Vagina (tissue), 2 donors: ENCODE results near the gene SRRT. TPM values are rescaled to one million over a fixed set of nuclear protein-coding genes. Genes with fewer than 3 reads are reported as not detected.

Experiments used
- DNase-seq, 2 donors: peaks; one replicate each; pipeline ENCODE4 v3.0.0-alpha.2; 2017; ENCODE audit errors: extremely low spot score in 2 of 2
- H3K27ac ChIP-seq: fragments of 200-600 bp; sonication (generic); one replicate; pipeline ENCODE4 v1.5.1; 2019
- H3K27me3 ChIP-seq: fragments of 200-600 bp; sonication (generic); one replicate; pipeline ENCODE4 v1.5.1; 2019
- H3K36me3 ChIP-seq, 2 donors: fragments of 200-600 bp; sonication (generic); one replicate each; pipeline ENCODE4 v1.5.1; 2017 to 2019
- H3K4me1 ChIP-seq: fragments of 200-600 bp; sonication (generic); one replicate; pipeline ENCODE4 v1.5.1; 2019
- H3K4me3 ChIP-seq, 2 donors: fragments of 200-600 bp; sonication (generic); 1 replicate in 1 of 2; 2 replicates in 1 of 2; pipeline ENCODE4 v1.5.1; 2016 to 2019
- H3K9me3 ChIP-seq: fragments of 200-600 bp; sonication (generic); one replicate; pipeline ENCODE4 v1.5.1; 2019
- POLR2A ChIP-seq, 2 donors: fragments of 450-650 bp; IDR thresholded peaks; one replicate each; pipeline ENCODE4 v1.6.1; 2017; ENCODE audit warnings: antibody characterized with exemption in 2 of 2, mild to moderate bottlenecking in 2 of 2, moderate library complexity in 2 of 2
- POLR2AphosphoS5 ChIP-seq, 2 donors: sonication (generic); formaldehyde crosslinking; IDR thresholded peaks; one replicate each; pipeline ENCODE4 v1.9.0; 2017; ENCODE audit warnings: antibody characterized with exemption in 2 of 2, mild to moderate bottlenecking in 2 of 2, low read depth in 1 of 2; ENCODE audit not compliant: insufficient read depth in 1 of 2
- intact Hi-C: fragments of 100-400 bp; cut with DNase I; formaldehyde crosslinking; loops from one replicate; pipeline ENCODE4 v1.15.1; 2023
- total RNA-seq: library from RNA; depleted of rRNA; stranded (reverse); fragments of >200 nt; gene quantifications from one replicate; pipeline ENCODE4 v1.2.3, GENCODE V29; 2016
- TF ChIP-seq, protein P1 (sequence below), 3 experiments: fragments of 450-650 bp in 2 of 3; fragments of 200-600 bp in 1 of 3; sonication (generic) in 1 of 3; IDR thresholded peaks; one replicate each; pipeline ENCODE4 v1.5.1; 2017 to 2019; ENCODE audit warnings: antibody characterized with exemption in 3 of 3, mild to moderate bottlenecking in 2 of 3, moderate library complexity in 2 of 3

SRRT gene
- total RNA-seq, 1 donor from 2014 or later, result 96.5 TPM

DNA sequence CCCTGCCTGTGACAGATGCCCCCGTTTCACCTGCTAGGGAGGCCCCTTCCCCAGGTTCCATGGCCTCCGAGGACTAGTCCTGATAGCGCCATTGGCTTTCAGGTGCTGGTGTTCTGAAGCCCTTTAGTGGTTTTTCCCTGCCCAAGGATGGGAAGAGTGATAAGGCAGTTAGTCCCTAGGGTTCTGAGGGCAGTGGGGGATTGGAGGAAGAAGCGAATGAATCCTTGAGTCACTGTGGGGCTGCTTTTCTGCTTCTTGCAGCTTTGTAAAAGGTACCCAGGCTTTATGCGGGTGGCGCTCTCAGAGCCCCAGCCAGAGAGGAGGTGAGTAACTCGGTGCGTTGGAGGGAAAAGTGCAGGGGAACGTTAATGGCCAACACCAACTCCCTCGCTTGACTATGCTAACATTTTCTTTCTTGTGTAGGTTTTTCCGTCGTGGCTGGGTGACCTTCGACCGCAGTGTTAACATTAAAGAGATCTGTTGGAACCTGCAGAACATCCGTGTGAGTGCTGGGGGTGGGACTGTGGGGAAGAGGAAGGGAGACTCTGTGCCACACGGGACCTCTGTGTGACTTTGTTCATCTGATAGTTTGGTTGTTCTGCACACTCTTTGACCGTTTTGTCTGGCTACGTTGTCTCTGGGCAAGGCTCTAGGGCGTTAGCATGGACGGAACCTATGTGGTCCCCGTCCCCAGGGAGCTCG, 10.7 kb downstream of the SRRT start:
- TF ChIP-seq POLR2A (IDR thresholded peaks at IDR 0.05) (no peak), POLR2AphosphoS5 (IDR thresholded peaks at IDR 0.05; ENCODE audit: insufficient read depth in 1 of 2, low read depth in 1 of 2) (no peak)
- TF ChIP-seq, protein P1, sequence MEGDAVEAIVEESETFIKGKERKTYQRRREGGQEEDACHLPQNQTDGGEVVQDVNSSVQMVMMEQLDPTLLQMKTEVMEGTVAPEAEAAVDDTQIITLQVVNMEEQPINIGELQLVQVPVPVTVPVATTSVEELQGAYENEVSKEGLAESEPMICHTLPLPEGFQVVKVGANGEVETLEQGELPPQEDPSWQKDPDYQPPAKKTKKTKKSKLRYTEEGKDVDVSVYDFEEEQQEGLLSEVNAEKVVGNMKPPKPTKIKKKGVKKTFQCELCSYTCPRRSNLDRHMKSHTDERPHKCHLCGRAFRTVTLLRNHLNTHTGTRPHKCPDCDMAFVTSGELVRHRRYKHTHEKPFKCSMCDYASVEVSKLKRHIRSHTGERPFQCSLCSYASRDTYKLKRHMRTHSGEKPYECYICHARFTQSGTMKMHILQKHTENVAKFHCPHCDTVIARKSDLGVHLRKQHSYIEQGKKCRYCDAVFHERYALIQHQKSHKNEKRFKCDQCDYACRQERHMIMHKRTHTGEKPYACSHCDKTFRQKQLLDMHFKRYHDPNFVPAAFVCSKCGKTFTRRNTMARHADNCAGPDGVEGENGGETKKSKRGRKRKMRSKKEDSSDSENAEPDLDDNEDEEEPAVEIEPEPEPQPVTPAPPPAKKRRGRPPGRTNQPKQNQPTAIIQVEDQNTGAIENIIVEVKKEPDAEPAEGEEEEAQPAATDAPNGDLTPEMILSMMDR (IDR thresholded peaks at IDR 0.05), result no peak
- H3K4me3 ChIP-seq, result no peak overlapping the region
- H3K27ac ChIP-seq, result no peak overlapping the region
- peaks cover 9 to 74% of the 10 kb centered on the region in 2 donors for H3K36me3 ChIP-seq
- peaks cover 25% of the 10 kb centered on the region for H3K4me1 ChIP-seq
- intact Hi-C loops, result no loop called here
- no peaks in the 10 kb centered on the region for H3K9me3 ChIP-seq
- DNase-seq, result no peak
- no peaks in the 10 kb centered on the region for H3K27me3 ChIP-seq

GRCh38 chr7:100886142-100886935, 11.4 kb downstream of the SRRT start:
- intact Hi-C loops, result no loop called here
- no peak overlapping the region for H3K27ac ChIP-seq

DNA sequence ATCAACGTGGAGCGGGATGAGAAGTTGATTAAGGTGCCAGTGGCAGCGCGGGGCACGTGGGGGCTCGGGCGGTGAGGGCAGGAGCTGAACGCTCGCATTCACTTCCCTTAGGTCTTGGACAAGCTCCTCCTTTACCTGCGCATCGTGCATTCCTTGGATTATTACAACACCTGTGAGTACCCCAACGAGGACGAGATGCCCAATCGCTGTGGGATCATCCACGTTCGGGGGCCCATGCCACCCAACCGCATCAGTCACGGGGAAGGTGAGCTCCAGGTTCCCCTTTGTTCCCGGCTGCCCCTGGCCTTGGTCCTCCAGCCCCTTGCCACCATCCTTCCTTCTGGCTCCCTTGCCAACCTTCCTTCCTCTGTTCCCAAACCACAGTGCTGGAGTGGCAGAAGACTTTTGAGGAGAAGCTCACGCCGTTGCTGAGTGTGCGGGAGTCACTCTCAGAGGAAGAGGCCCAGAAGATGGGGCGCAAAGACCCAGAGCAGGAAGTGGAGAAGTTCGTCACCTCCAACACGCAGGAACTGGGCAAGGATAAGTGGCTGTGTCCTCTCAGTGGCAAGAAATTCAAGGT, 12.1 kb downstream of the SRRT start:
- Histone ChIP-seq H3K27ac (no peak overlapping the region), H3K9me3 (no peaks in the 10 kb centered on the region), H3K36me3 (peaks cover 9 to 63% of the 10 kb centered on the region in 2 donors), H3K27me3 (no peaks in the 10 kb centered on the region), H3K4me1 (peaks cover 34% of the 10 kb centered on the region), H3K4me3 (no peak overlapping the region)
- intact Hi-C loops, result no loop called here
- TF ChIP-seq POLR2A (IDR thresholded peaks at IDR 0.05), result no peak
- TF ChIP-seq, protein P1 (IDR thresholded peaks at IDR 0.05), result no peak
- no peak for TF ChIP-seq POLR2AphosphoS5 (IDR thresholded peaks at IDR 0.05; ENCODE audit: insufficient read depth in 1 of 2, low read depth in 1 of 2)
- DNase-seq, result no peak

More at GRCh38 chr7:100886142-100886935, 11.4 kb downstream of the SRRT start:
- H3K9me3 ChIP-seq, result no peaks in the 10 kb centered on the region
- TF ChIP-seq, protein P1 (IDR thresholded peaks at IDR 0.05), result no peak
- TF ChIP-seq POLR2A (IDR thresholded peaks at IDR 0.05), result no peak
- no peak for TF ChIP-seq POLR2AphosphoS5 (IDR thresholded peaks at IDR 0.05; ENCODE audit: insufficient read depth in 1 of 2, low read depth in 1 of 2)
- H3K4me3 ChIP-seq, result no peak overlapping the region
- peaks cover 33% of the 10 kb centered on the region for H3K4me1 ChIP-seq
- H3K27me3 ChIP-seq, result no peaks in the 10 kb centered on the region
- H3K36me3 ChIP-seq, result peaks cover 9 to 70% of the 10 kb centered on the region in 2 donors
- no peak for DNase-seq

DNA sequence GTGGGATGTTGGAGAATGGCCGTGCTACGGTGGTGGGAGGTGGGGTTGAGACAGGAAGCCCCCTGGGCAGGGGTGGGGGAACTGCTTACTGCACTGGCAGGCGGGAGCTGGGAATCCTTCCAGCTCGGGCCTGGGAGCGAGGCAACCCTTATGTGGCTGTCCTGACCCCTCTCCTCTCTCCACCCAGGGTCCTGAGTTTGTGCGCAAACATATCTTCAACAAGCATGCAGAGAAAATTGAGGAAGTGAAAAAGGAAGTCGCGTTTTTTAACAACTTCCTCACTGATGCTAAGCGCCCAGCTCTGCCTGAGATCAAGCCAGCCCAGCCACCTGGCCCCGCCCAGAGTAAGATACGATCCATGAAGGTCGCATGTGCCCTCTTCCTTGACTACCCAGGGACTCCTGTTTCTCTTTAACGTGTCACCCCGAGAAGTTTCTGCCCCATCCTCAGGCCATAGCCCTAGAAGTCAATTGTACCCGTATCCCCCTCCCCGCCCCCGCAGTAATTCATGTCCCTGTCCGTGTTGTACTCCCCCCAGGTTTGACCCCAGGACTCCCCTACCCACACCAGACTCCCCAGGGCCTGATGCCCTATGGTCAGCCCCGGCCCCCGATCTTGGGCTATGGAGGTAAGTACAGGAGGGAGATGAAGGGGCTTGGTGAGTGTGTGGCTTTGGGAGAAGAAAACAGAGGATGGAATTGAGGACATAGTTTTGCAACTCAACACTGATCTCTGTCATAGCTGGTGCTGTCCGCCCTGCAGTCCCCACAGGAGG, 12.8 kb downstream of the SRRT start:
- Histone ChIP-seq H3K9me3 (no peaks in the 10 kb centered on the region), H3K27me3 (no peaks in the 10 kb centered on the region), H3K36me3 (peaks cover 6 to 56% of the 10 kb centered on the region in 2 donors), H3K4me3 (no peak overlapping the region), H3K4me1 (peaks cover 34% of the 10 kb centered on the region), H3K27ac (peak overlapping the region; percentile 9)
- DNase-seq, result no peak
- TF ChIP-seq, protein P1 (IDR thresholded peaks at IDR 0.05), result no peak
- no peak for TF ChIP-seq POLR2AphosphoS5 (IDR thresholded peaks at IDR 0.05; ENCODE audit: insufficient read depth in 1 of 2, low read depth in 1 of 2)
- no peak for TF ChIP-seq POLR2A (IDR thresholded peaks at IDR 0.05)
- intact Hi-C loops, result no loop called here
